ENCODE data around the gene MEGF11.
"Not testable (repeated sequence)": the region's sequence is repeated elsewhere in the genome, so short reads cannot be mapped to it uniquely, and the experiment has no call there.

Gene MEGF11

GRCh38 chr15:65870889-65871533 is 382.5 kb downstream of the MEGF11 start:
- DNase-seq (ENCODE audit: low spot score) (no peak), ATAC-seq (ENCODE audit: low read depth) (peak; percentile 63)
- H3K27ac ChIP-seq (ENCODE audit: poor library complexity, severe bottlenecking): peak overlapping the region; percentile 80
- peaks cover 30% of the 10 kb centered on the region for H3K36me3 ChIP-seq (ENCODE audit: low read depth)
- H3K9me3 ChIP-seq (ENCODE audit: severe bottlenecking): no peaks in the 10 kb centered on the region
- no peaks in the 10 kb centered on the region for H3K27me3 ChIP-seq (ENCODE audit: insufficient read depth, poor library complexity, severe bottlenecking)
- no peak for TF ChIP-seq CTCF (IDR thresholded peaks at IDR 0.05; ENCODE audit: poor library complexity, severe bottlenecking)
- H3K4me3 ChIP-seq (ENCODE audit: severe bottlenecking): peak overlapping the region; percentile 90
- peaks cover 18% of the 10 kb centered on the region for H3K4me1 ChIP-seq (ENCODE audit: insufficient read depth, poor library complexity, severe bottlenecking)

- Histone ChIP-seq H3K4me3 (ENCODE audit: severe bottlenecking) (peak overlapping the region; percentile 90), H3K27me3 (ENCODE audit: insufficient read depth, poor library complexity, severe bottlenecking) (no peaks in the 10 kb centered on the region), H3K9me3 (ENCODE audit: severe bottlenecking) (no peaks in the 10 kb centered on the region), H3K4me1 (ENCODE audit: insufficient read depth, poor library complexity, severe bottlenecking) (peaks cover 18% of the 10 kb centered on the region), H3K36me3 (ENCODE audit: low read depth) (peaks cover 22% of the 10 kb centered on the region), H3K27ac (ENCODE audit: poor library complexity, severe bottlenecking) (peak overlapping the region; percentile 80)
- TF ChIP-seq CTCF (IDR thresholded peaks at IDR 0.05; ENCODE audit: poor library complexity, severe bottlenecking): no peak
- ATAC-seq (ENCODE audit: low read depth): peak; percentile 51
- DNase-seq (ENCODE audit: low spot score): peak; percentile 76
These were observed 383.3 kb downstream of the MEGF11 start for GRCh38 chr15:65869954-65870871.

- Histone ChIP-seq H3K4me1 (ENCODE audit: insufficient read depth, poor library complexity, severe bottlenecking) (peaks cover 18% of the 10 kb centered on the region), H3K4me3 (ENCODE audit: severe bottlenecking) (peak within 1 kb of the TSS; percentile 90), H3K27me3 (ENCODE audit: insufficient read depth, poor library complexity, severe bottlenecking) (no peaks in the 10 kb centered on the region), H3K9me3 (ENCODE audit: severe bottlenecking) (no peaks in the 10 kb centered on the region), H3K27ac (ENCODE audit: poor library complexity, severe bottlenecking) (peak within 1 kb of the TSS; percentile 80), H3K36me3 (ENCODE audit: low read depth) (peaks cover 13% of the 10 kb centered on the region)
- ATAC-seq (ENCODE audit: low read depth) (peak; percentile 90), DNase-seq (ENCODE audit: low spot score) (peak; percentile 99)
- peak; percentile 71 for TF ChIP-seq CTCF (IDR thresholded peaks at IDR 0.05; ENCODE audit: poor library complexity, severe bottlenecking)
These were observed 384.2 kb downstream of the MEGF11 start, which contains the start of gene RAB11A for GRCh38 chr15:65869126-65869953. Gene RAB11A (plus strand): TSS chr15:65869491. CDS start chr15:65869586, 95 bp downstream.

GRCh38 chr15:65868546-65869125 is 384.9 kb downstream of the MEGF11 start:
- ATAC-seq (ENCODE audit: low read depth) (no peak), DNase-seq (ENCODE audit: low spot score) (no peak)
- Histone ChIP-seq H3K27ac (ENCODE audit: poor library complexity, severe bottlenecking) (peak overlapping the region; percentile 80), H3K9me3 (ENCODE audit: severe bottlenecking) (no peaks in the 10 kb centered on the region), H3K4me3 (ENCODE audit: severe bottlenecking) (peak overlapping the region; percentile 90), H3K27me3 (ENCODE audit: insufficient read depth, poor library complexity, severe bottlenecking) (no peaks in the 10 kb centered on the region), H3K36me3 (ENCODE audit: low read depth) (0 out of 2 replicates have a peak, but pooled peaks cover 6% of the 10 kb centered on the region), H3K4me1 (ENCODE audit: insufficient read depth, poor library complexity, severe bottlenecking) (peaks cover 18% of the 10 kb centered on the region)
- TF ChIP-seq CTCF (IDR thresholded peaks at IDR 0.05; ENCODE audit: poor library complexity, severe bottlenecking): no peak

- not testable (repeated sequence) for H3K27me3 ChIP-seq (ENCODE audit: insufficient read depth, poor library complexity, severe bottlenecking); H3K27ac ChIP-seq (ENCODE audit: poor library complexity, severe bottlenecking); H3K4me3 ChIP-seq (ENCODE audit: severe bottlenecking); ATAC-seq (ENCODE audit: low read depth); H3K36me3 ChIP-seq (ENCODE audit: low read depth); DNase-seq (ENCODE audit: low spot score); H3K9me3 ChIP-seq (ENCODE audit: severe bottlenecking)
- H3K4me1 ChIP-seq (ENCODE audit: insufficient read depth, poor library complexity, severe bottlenecking): peaks cover 12% of the 10 kb centered on the region
These were observed 385.6 kb downstream of the MEGF11 start for GRCh38 chr15:65867933-65868332.

All from RWPE2 (cell line).